ENCODE results near the gene SH3BGRL3.

SH3BGRL3 gene

GRCh38 chr1:26237230-26237966, 42.5 kb upstream of the SH3BGRL3 start:
- Histone ChIP-seq H3K4ac (ENCODE audit: low read depth, low read length) (no peak overlapping the region), H4K8ac (ENCODE audit: low read depth, low read length) (no peak overlapping the region), H3K23ac (ENCODE audit: low read length) (no peak overlapping the region), H2AK5ac (ENCODE audit: low read length) (no peak overlapping the region), H4K91ac (ENCODE audit: low read depth, low read length) (no peak overlapping the region), H3K79me1 (ENCODE audit: low read length) (peaks cover 7% of the 10 kb centered on the region), H3K18ac (ENCODE audit: low read length) (no peak overlapping the region), H3K4me1 (ENCODE audit: control insufficient read depth in 1 of 2, insufficient read depth in 2 of 2, low read length in 2 of 2) (peaks cover 2 to 5% of the 10 kb centered on the region in 2 experiments), H3K9ac (ENCODE audit: low read length) (no peak overlapping the region), H2BK12ac (ENCODE audit: low read length) (no peak overlapping the region), H3K4me2 (ENCODE audit: low read length) (no peak overlapping the region), H3K4me3 (ENCODE audit: low read depth, low read length) (no peak overlapping the region), H3K14ac (ENCODE audit: low read length) (no peak overlapping the region), H3K9me3 (ENCODE audit: insufficient read depth, low read depth, low read length) (no peaks in the 10 kb centered on the region), H3K27me3 (ENCODE audit: insufficient read depth, low read length) (no peaks in the 10 kb centered on the region), H3K36me3 (ENCODE audit: control insufficient read depth in 1 of 2, insufficient read depth in 2 of 2, low read length in 2 of 2) (no peaks in the 10 kb centered on the region), H4K12ac (ENCODE audit: low read depth, low read length) (no peak overlapping the region), H3K27ac (ENCODE audit: low read depth, low read length) (no peak overlapping the region), H2BK5ac (ENCODE audit: low read depth, low read length, poor library complexity) (no peak overlapping the region), H2BK120ac (ENCODE audit: insufficient read depth, low read length, poor library complexity) (no peak overlapping the region), H3K79me2 (ENCODE audit: control insufficient read depth, insufficient read depth, low read length, poor library complexity) (peaks cover 5% of the 10 kb centered on the region), H2AFZ (ENCODE audit: insufficient read depth, low read length, poor library complexity) (no peak overlapping the region)
- no CpG with 5 or more reads among the region's 6 CpGs for WGBS (ENCODE audit: extremely low coverage, insufficient coverage, insufficient read length)
- peak in 1 of 2 donors; percentile 8 for DNase-seq

GRCh38 chr1:26239936-26240335, 40.0 kb upstream of the SH3BGRL3 start:
- Histone ChIP-seq H3K18ac (ENCODE audit: low read length) (no peak overlapping the region), H3K9ac (ENCODE audit: low read length) (no peak overlapping the region), H2AK5ac (ENCODE audit: low read length) (no peak overlapping the region), H3K79me1 (ENCODE audit: low read length) (no peaks in the 10 kb centered on the region), H3K9me3 (ENCODE audit: insufficient read depth, low read depth, low read length) (no peaks in the 10 kb centered on the region), H3K36me3 (ENCODE audit: control insufficient read depth in 1 of 2, insufficient read depth in 2 of 2, low read length in 2 of 2) (peaks cover 3 to 6% of the 10 kb centered on the region in 2 experiments), H2BK12ac (ENCODE audit: low read length) (no peak overlapping the region), H4K8ac (ENCODE audit: low read depth, low read length) (no peak overlapping the region), H2BK120ac (ENCODE audit: insufficient read depth, low read length, poor library complexity) (no peak overlapping the region), H3K27me3 (ENCODE audit: insufficient read depth, low read length) (no peaks in the 10 kb centered on the region), H3K4me3 (ENCODE audit: low read depth, low read length) (no peak overlapping the region), H3K14ac (ENCODE audit: low read length) (no peak overlapping the region), H3K27ac (ENCODE audit: low read depth, low read length) (no peak overlapping the region), H3K4me2 (ENCODE audit: low read length) (no peak overlapping the region), H4K91ac (ENCODE audit: low read depth, low read length) (no peak overlapping the region), H3K4me1 (ENCODE audit: control insufficient read depth in 1 of 2, insufficient read depth in 2 of 2, low read length in 2 of 2) (peaks cover 0 to 2% of the 10 kb centered on the region in 2 experiments), H4K12ac (ENCODE audit: low read depth, low read length) (no peak overlapping the region), H3K4ac (ENCODE audit: low read depth, low read length) (no peak overlapping the region), H2AFZ (ENCODE audit: insufficient read depth, low read length, poor library complexity) (no peak overlapping the region), H2BK5ac (ENCODE audit: low read depth, low read length, poor library complexity) (no peak overlapping the region), H3K79me2 (ENCODE audit: control insufficient read depth, insufficient read depth, low read length, poor library complexity) (no peaks in the 10 kb centered on the region), H3K23ac (ENCODE audit: low read length) (no peak overlapping the region)
- WGBS (ENCODE audit: extremely low coverage, insufficient coverage, insufficient read length), result no CpG with 5 or more reads among the region's 4 CpGs
- DNase-seq, result no peak

GRCh38 chr1:26252718-26253117, 27.2 kb upstream of the SH3BGRL3 start:
- DNase-seq, result no peak
- H3K4me3 ChIP-seq (ENCODE audit: low read depth, low read length), result no peak overlapping the region
- no peak overlapping the region for H2AK5ac ChIP-seq (ENCODE audit: low read length)
- H2AFZ ChIP-seq (ENCODE audit: insufficient read depth, low read length, poor library complexity), result no peak overlapping the region
- no peak overlapping the region for H4K91ac ChIP-seq (ENCODE audit: low read depth, low read length)
- H4K8ac ChIP-seq (ENCODE audit: low read depth, low read length), result no peak overlapping the region
- H3K36me3 ChIP-seq (ENCODE audit: control insufficient read depth in 1 of 2, insufficient read depth in 2 of 2, low read length in 2 of 2), result peaks cover 17 to 18% of the 10 kb centered on the region in 2 experiments
- no peak overlapping the region for H3K27ac ChIP-seq (ENCODE audit: low read depth, low read length)
- H3K79me1 ChIP-seq (ENCODE audit: low read length), result no peaks in the 10 kb centered on the region
- H3K9me3 ChIP-seq (ENCODE audit: insufficient read depth, low read depth, low read length), result no peaks in the 10 kb centered on the region
- H3K4me2 ChIP-seq (ENCODE audit: low read length), result no peak overlapping the region
- no peak overlapping the region for H3K9ac ChIP-seq (ENCODE audit: low read length)
- no peak overlapping the region for H2BK120ac ChIP-seq (ENCODE audit: insufficient read depth, low read length, poor library complexity)
- H3K18ac ChIP-seq (ENCODE audit: low read length), result no peak overlapping the region
- H4K12ac ChIP-seq (ENCODE audit: low read depth, low read length), result no peak overlapping the region
- WGBS (ENCODE audit: extremely low coverage, insufficient coverage, insufficient read length), result no CpG with 5 or more reads among the region's 7 CpGs
- no peak overlapping the region for H2BK12ac ChIP-seq (ENCODE audit: low read length)
- peaks cover 0 to 1% of the 10 kb centered on the region in 2 experiments for H3K4me1 ChIP-seq (ENCODE audit: control insufficient read depth in 1 of 2, insufficient read depth in 2 of 2, low read length in 2 of 2)
- no peak overlapping the region for H2BK5ac ChIP-seq (ENCODE audit: low read depth, low read length, poor library complexity)
- H3K79me2 ChIP-seq (ENCODE audit: control insufficient read depth, insufficient read depth, low read length, poor library complexity), result no peaks in the 10 kb centered on the region
- no peak overlapping the region for H3K23ac ChIP-seq (ENCODE audit: low read length)
- no peak overlapping the region for H3K4ac ChIP-seq (ENCODE audit: low read depth, low read length)
- no peak overlapping the region for H3K14ac ChIP-seq (ENCODE audit: low read length)
- no peaks in the 10 kb centered on the region for H3K27me3 ChIP-seq (ENCODE audit: insufficient read depth, low read length)

GRCh38 chr1:26254404-26254803, 25.5 kb upstream of the SH3BGRL3 start:
- H3K27me3 ChIP-seq (ENCODE audit: insufficient read depth, low read length), result no peaks in the 10 kb centered on the region
- no peak overlapping the region for H3K27ac ChIP-seq (ENCODE audit: low read depth, low read length)
- no peak overlapping the region for H3K4me2 ChIP-seq (ENCODE audit: low read length)
- H4K12ac ChIP-seq (ENCODE audit: low read depth, low read length), result no peak overlapping the region
- H3K36me3 ChIP-seq (ENCODE audit: control insufficient read depth in 1 of 2, insufficient read depth in 2 of 2, low read length in 2 of 2), result peaks cover 19 to 21% of the 10 kb centered on the region in 2 experiments
- no peak overlapping the region for H3K4ac ChIP-seq (ENCODE audit: low read depth, low read length)
- H4K8ac ChIP-seq (ENCODE audit: low read depth, low read length), result no peak overlapping the region
- H2AK5ac ChIP-seq (ENCODE audit: low read length), result no peak overlapping the region
- H3K18ac ChIP-seq (ENCODE audit: low read length), result no peak overlapping the region
- no peak overlapping the region for H2BK5ac ChIP-seq (ENCODE audit: low read depth, low read length, poor library complexity)
- H3K4me1 ChIP-seq (ENCODE audit: control insufficient read depth in 1 of 2, insufficient read depth in 2 of 2, low read length in 2 of 2), result peaks cover 0 to 1% of the 10 kb centered on the region in 2 experiments
- no peak overlapping the region for H4K91ac ChIP-seq (ENCODE audit: low read depth, low read length)
- no peak overlapping the region for H3K9ac ChIP-seq (ENCODE audit: low read length)
- H3K23ac ChIP-seq (ENCODE audit: low read length), result no peak overlapping the region
- H2BK12ac ChIP-seq (ENCODE audit: low read length), result no peak overlapping the region
- H3K79me1 ChIP-seq (ENCODE audit: low read length), result no peaks in the 10 kb centered on the region
- peak in 1 of 2 donors; percentile 41 for DNase-seq
- H2BK120ac ChIP-seq (ENCODE audit: insufficient read depth, low read length, poor library complexity), result no peak overlapping the region
- no peaks in the 10 kb centered on the region for H3K9me3 ChIP-seq (ENCODE audit: insufficient read depth, low read depth, low read length)
- H3K4me3 ChIP-seq (ENCODE audit: low read depth, low read length), result no peak overlapping the region
- H2AFZ ChIP-seq (ENCODE audit: insufficient read depth, low read length, poor library complexity), result no peak overlapping the region
- no peak overlapping the region for H3K14ac ChIP-seq (ENCODE audit: low read length)
- no peaks in the 10 kb centered on the region for H3K79me2 ChIP-seq (ENCODE audit: control insufficient read depth, insufficient read depth, low read length, poor library complexity)
- no CpG with 5 or more reads among the region's 3 CpGs for WGBS (ENCODE audit: extremely low coverage, insufficient coverage, insufficient read length)

Measured in trophoblast cell (in vitro differentiated cells and primary cell).